ENCODE data around the gene DUSP28. TPM values are rescaled to one million over a fixed set of nuclear protein-coding genes. Genes with fewer than 3 reads are reported as not detected.
A peak's percentile ranks its signal among the peaks of the same experiment; 100 is the strongest.

Gene DUSP28
- total and polyA plus RNA-seq, 2 of the 13 experiments (the other 11 are each of a cell fraction or from before 2014, with no cell fraction given) = 5.2 to 8.6 TPM

- TF ChIP-seq THRA (CRISPR knock-in tag; IDR thresholded peaks at IDR 0.05; ENCODE audit: borderline replicate concordance) = 0 out of 2 replicates have a peak, but pooled peaks have one; percentile 35
- peak; percentile 13; the same call in 1 of the 2 replicates for TF ChIP-seq HCFC1 (IDR thresholded peaks at IDR 0.05; ENCODE audit: low read depth, low read length)
- TF ChIP-seq NCOR1 (IDR thresholded peaks at IDR 0.05; ENCODE audit: borderline replicate concordance, low read length) = no peak
- TF ChIP-seq ZNF775 (CRISPR knock-in tag; IDR thresholded peaks at IDR 0.05; ENCODE audit: borderline replicate concordance) = no peak
- no peak; the same call in 1 of the 2 replicates for TF ChIP-seq KDM3A (CRISPR knock-in tag; IDR thresholded peaks at IDR 0.05; ENCODE audit: low read depth)
- TF ChIP-seq ZNF749 (CRISPR knock-in tag; IDR thresholded peaks at IDR 0.05; ENCODE audit: borderline replicate concordance) = 0 out of 2 replicates have a peak, but pooled peaks have one; percentile 45
- TF ChIP-seq RXRA (CRISPR knock-in tag; IDR thresholded peaks at IDR 0.05) = peak; percentile 81
- peak; percentile 82 for TF ChIP-seq FOSL1 (CRISPR knock-in tag; IDR thresholded peaks at IDR 0.05; ENCODE audit: borderline replicate concordance)
- peak; percentile 77; the same call in 1 of the 2 replicates for TF ChIP-seq KAT8 (CRISPR knock-in tag; IDR thresholded peaks at IDR 0.05)
- peak; percentile 74 for TF ChIP-seq GABPB1 (CRISPR knock-in tag; IDR thresholded peaks at IDR 0.05)
- no peak for TF ChIP-seq ZNF317 (CRISPR knock-in tag; IDR thresholded peaks at IDR 0.05)
- 0 out of 2 replicates have a peak, but pooled peaks have one; percentile 3 for TF ChIP-seq HNF1B (CRISPR knock-in tag; IDR thresholded peaks at IDR 0.05)
- TF ChIP-seq MTA1 (CRISPR knock-in tag; IDR thresholded peaks at IDR 0.05; ENCODE audit: borderline replicate concordance) = peak; percentile 59; the same call in 1 of the 2 replicates
- no peak for TF ChIP-seq ZNF567 (CRISPR knock-in tag; IDR thresholded peaks at IDR 0.05; ENCODE audit: borderline replicate concordance)
- TF ChIP-seq ZNF280D (CRISPR knock-in tag; IDR thresholded peaks at IDR 0.05) = peak; percentile 20
- TF ChIP-seq ZNF44 (CRISPR knock-in tag; IDR thresholded peaks at IDR 0.05) = peak; percentile 41; the same call in 1 of the 2 replicates
- peak; percentile 26; the same call in 1 of the 2 replicates for TF ChIP-seq MED1 (CRISPR knock-in tag; IDR thresholded peaks at IDR 0.05)
- peak; percentile 86 for TF ChIP-seq JUN (CRISPR knock-in tag; IDR thresholded peaks at IDR 0.05)
- TF ChIP-seq FOXP1 (IDR thresholded peaks at IDR 0.05) = no peak
- no peak for TF ChIP-seq FOXP1 (CRISPR knock-in tag; IDR thresholded peaks at IDR 0.05)
- TF ChIP-seq ZNF652 (CRISPR knock-in tag; IDR thresholded peaks at IDR 0.05; ENCODE audit: borderline replicate concordance, low read depth) = peak; percentile 50; the same call in 1 of the 2 replicates
- no peak for TF ChIP-seq KAT2B (IDR thresholded peaks at IDR 0.05; ENCODE audit: borderline replicate concordance, low read depth, low read length)
- TF ChIP-seq BHLHE40 (IDR thresholded peaks at IDR 0.05; ENCODE audit: low read length) = no peak
- TF ChIP-seq ZNF253 (CRISPR knock-in tag; IDR thresholded peaks at IDR 0.05; ENCODE audit: borderline replicate concordance) = no peak
- TF ChIP-seq ZNF207 (IDR thresholded peaks at IDR 0.05; ENCODE audit: borderline replicate concordance) = no peak
These were observed 5.4 kb downstream of the DUSP28 start (continued) for GRCh38 chr2:240565333-240566202.
